Sigmoid colon (tissue), 4 donors: Measurements from ENCODE around the gene PPM1L.

Experiments
- CTCF ChIP-seq, 4 experiments: fragments of 450-650 bp in 3 of 4; fragments of 200-600 bp in 1 of 4; IDR thresholded peaks; one replicate each; pipeline ENCODE4 v1.5.1; 2016 to 2019; ENCODE audit warnings: antibody characterized with exemption in 4 of 4, mild to moderate bottlenecking in 3 of 4, moderate library complexity in 2 of 4
- EP300 ChIP-seq, 4 donors: sonication (generic); formaldehyde crosslinking; IDR thresholded peaks; one replicate each; pipeline ENCODE4 v1.6.1; 2017; ENCODE audit warnings: antibody characterized with exemption in 4 of 4
- POLR2AphosphoS5 ChIP-seq, 4 donors: sonication (generic); formaldehyde crosslinking; IDR thresholded peaks; one replicate each; pipeline ENCODE4 v1.6.1; 2017; ENCODE audit warnings: antibody characterized with exemption in 4 of 4

DNA sequence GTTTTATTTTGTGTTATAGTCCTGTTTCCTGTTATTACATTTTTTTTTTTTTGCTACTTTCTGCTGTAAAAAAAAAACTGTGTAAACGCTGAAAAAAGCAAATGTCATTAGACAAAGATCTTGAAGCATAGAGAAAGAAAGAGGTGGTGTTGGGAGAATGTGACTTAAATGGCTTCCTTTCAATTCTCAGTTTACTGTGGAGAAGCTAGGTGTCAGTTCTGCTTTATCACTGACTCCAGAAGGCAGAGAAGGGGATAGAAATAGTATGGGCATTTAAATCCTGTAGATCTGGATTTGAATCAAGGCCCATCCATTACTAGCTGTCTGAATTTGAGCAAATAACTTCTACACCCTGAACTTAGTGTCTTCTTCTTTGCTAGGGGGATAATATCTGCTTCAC, 23.0 kb downstream of the PPM1L start:
- TF ChIP-seq CTCF (IDR thresholded peaks at IDR 0.05) (no peak), EP300 (IDR thresholded peaks at IDR 0.05) (no peak), POLR2AphosphoS5 (IDR thresholded peaks at IDR 0.05) (no peak)
